ENCODE data around the gene SEMA6D. TPM values are rescaled to one million over a fixed set of nuclear protein-coding genes. Genes with fewer than 3 reads are reported as not detected.

The SEMA6D gene
- total RNA-seq, 3 donors from 2014 or later (not counting 1 experiment from before 2014, with no cell fraction given): not detected

GRCh38 chr15:47685141-47685870 lies 32.0 kb upstream of the SEMA6D start:
- DNase-seq (no peak), ATAC-seq (no peak)
- Mint-ChIP-seq H3K27ac (no peak overlapping the region), H3K36me3 (no peaks in the 10 kb centered on the region), H3K4me3 (no peak overlapping the region), H3K9me3 (peaks cover 0 to 4% of the 10 kb centered on the region in 2 donors), H3K4me1 (no peaks in the 10 kb centered on the region), H3K27me3 (ENCODE audit: low read depth in 2 of 2) (no peaks in the 10 kb centered on the region)
- TF ChIP-seq CTCF (IDR thresholded peaks at IDR 0.05): no peak
- Histone ChIP-seq H3K27me3 (ENCODE audit: control insufficient read depth, insufficient read depth, low read length) (no peaks in the 10 kb centered on the region), H3K27ac (ENCODE audit: low read length) (no peak overlapping the region), H3K36me3 (ENCODE audit: control insufficient read depth, insufficient read depth, low read length) (no peaks in the 10 kb centered on the region), H3K9me3 (ENCODE audit: control insufficient read depth, insufficient read depth, low read length) (no peaks in the 10 kb centered on the region), H3K4me1 (ENCODE audit: control insufficient read depth, insufficient read depth, low read length) (no peaks in the 10 kb centered on the region), H3K4me3 (ENCODE audit: low read length) (no peak overlapping the region)
- intact Hi-C loops (cut with micrococcal nuclease): no loop called here
- 82% methylated on average over 2 of the region's 3 CpGs for WGBS (ENCODE audit: insufficient coverage)

- intact Hi-C loops (cut with micrococcal nuclease): no loop called here
- H3K27me3 Mint-ChIP-seq (ENCODE audit: low read depth in 2 of 2): no peaks in the 10 kb centered on the region
- H3K4me1 Mint-ChIP-seq: no peaks in the 10 kb centered on the region
- no peaks in the 10 kb centered on the region for H3K4me1 ChIP-seq (ENCODE audit: control insufficient read depth, insufficient read depth, low read length)
- H3K36me3 Mint-ChIP-seq: no peaks in the 10 kb centered on the region
- WGBS (ENCODE audit: insufficient coverage): 73% methylated on average over 3 of the region's 4 CpGs
- H3K9me3 ChIP-seq (ENCODE audit: control insufficient read depth, insufficient read depth, low read length): no peaks in the 10 kb centered on the region
- H3K4me3 Mint-ChIP-seq: no peak overlapping the region
- H3K27me3 ChIP-seq (ENCODE audit: control insufficient read depth, insufficient read depth, low read length): no peaks in the 10 kb centered on the region
- H3K36me3 ChIP-seq (ENCODE audit: control insufficient read depth, insufficient read depth, low read length): no peaks in the 10 kb centered on the region
- H3K27ac Mint-ChIP-seq: no peak overlapping the region
- no peak overlapping the region for H3K4me3 ChIP-seq (ENCODE audit: low read length)
- DNase-seq (no peak), ATAC-seq (no peak)
- no peak for TF ChIP-seq CTCF (IDR thresholded peaks at IDR 0.05)
- H3K9me3 Mint-ChIP-seq: peaks cover 0 to 4% of the 10 kb centered on the region in 2 donors
- H3K27ac ChIP-seq (ENCODE audit: low read length): no peak overlapping the region
Observed at GRCh38 chr15:47688573-47689086, 28.7 kb upstream of the SEMA6D start.

- H3K27ac ChIP-seq (ENCODE audit: low read length): no peak overlapping the region
- ATAC-seq (no peak), DNase-seq (no peak)
- Mint-ChIP-seq H3K36me3 (no peaks in the 10 kb centered on the region), H3K27ac (no peak overlapping the region), H3K4me3 (no peak overlapping the region), H3K9me3 (peaks cover 0 to 4% of the 10 kb centered on the region in 2 donors), H3K4me1 (peaks cover 0 to 4% of the 10 kb centered on the region in 2 donors), H3K27me3 (ENCODE audit: low read depth in 2 of 2) (no peaks in the 10 kb centered on the region)
- no peak for TF ChIP-seq CTCF (IDR thresholded peaks at IDR 0.05)
- no peak overlapping the region for H3K4me3 ChIP-seq (ENCODE audit: low read length)
- WGBS (ENCODE audit: insufficient coverage): 89% methylated on average over 4 of the region's 4 CpGs
- no peaks in the 10 kb centered on the region for H3K4me1 ChIP-seq (ENCODE audit: control insufficient read depth, insufficient read depth, low read length)
- no peaks in the 10 kb centered on the region for H3K9me3 ChIP-seq (ENCODE audit: control insufficient read depth, insufficient read depth, low read length)
- no peaks in the 10 kb centered on the region for H3K36me3 ChIP-seq (ENCODE audit: control insufficient read depth, insufficient read depth, low read length)
- H3K27me3 ChIP-seq (ENCODE audit: control insufficient read depth, insufficient read depth, low read length): no peaks in the 10 kb centered on the region
- intact Hi-C loops (cut with micrococcal nuclease): no loop called here
Observed at GRCh38 chr15:47689660-47690059, 27.6 kb upstream of the SEMA6D start.

Measured in natural killer cell (primary cell).